ENCODE data around the gene TMEM239. TPM values are rescaled to one million over a fixed set of nuclear protein-coding genes. Genes with fewer than 3 reads are reported as not detected.

TMEM239 gene
- total and polyA plus RNA-seq, 2 of the 8 experiments (the other 6 are each of a cell fraction or from before 2014, with no cell fraction given): not detected

DNA sequence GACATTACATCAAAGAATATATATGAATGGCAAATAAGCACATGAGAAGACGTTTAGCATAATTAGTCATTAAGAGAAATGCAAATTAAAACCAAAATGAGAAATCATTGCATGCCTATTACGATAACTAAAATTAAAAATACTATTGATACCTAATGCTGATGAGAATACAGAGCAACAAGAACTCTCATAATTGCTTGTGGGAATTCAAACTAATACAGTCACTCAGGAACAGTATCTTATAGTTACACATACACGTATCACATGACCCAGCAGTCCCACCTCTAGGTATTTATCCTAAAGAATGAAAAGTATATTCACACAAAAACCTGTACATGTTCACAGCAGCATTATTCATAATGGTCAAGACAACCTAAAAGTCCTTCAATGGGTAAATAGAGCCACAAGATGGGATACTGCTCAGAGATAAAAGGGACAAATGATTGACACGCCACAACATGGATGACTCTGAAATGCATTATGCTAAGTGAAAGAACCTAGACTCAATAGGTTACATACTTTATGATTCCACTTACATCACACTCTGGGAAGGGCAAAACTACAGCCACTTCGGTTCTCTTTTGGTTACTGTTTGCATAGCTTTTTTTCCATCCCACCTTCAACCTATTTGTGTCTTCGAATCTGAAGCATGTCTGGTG lies 32.1 kb upstream of the TMEM239 start (continued):
- TF ChIP-seq, protein P1, sequence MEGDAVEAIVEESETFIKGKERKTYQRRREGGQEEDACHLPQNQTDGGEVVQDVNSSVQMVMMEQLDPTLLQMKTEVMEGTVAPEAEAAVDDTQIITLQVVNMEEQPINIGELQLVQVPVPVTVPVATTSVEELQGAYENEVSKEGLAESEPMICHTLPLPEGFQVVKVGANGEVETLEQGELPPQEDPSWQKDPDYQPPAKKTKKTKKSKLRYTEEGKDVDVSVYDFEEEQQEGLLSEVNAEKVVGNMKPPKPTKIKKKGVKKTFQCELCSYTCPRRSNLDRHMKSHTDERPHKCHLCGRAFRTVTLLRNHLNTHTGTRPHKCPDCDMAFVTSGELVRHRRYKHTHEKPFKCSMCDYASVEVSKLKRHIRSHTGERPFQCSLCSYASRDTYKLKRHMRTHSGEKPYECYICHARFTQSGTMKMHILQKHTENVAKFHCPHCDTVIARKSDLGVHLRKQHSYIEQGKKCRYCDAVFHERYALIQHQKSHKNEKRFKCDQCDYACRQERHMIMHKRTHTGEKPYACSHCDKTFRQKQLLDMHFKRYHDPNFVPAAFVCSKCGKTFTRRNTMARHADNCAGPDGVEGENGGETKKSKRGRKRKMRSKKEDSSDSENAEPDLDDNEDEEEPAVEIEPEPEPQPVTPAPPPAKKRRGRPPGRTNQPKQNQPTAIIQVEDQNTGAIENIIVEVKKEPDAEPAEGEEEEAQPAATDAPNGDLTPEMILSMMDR (IDR thresholded peaks at IDR 0.05; ENCODE audit: control extremely low read depth in 1 of 3, insufficient read depth in 1 of 3, low read depth in 1 of 3, low read length in 3 of 3): no peak

All from H1 (cell line).